ENCODE data around the gene GNG12.

GRCh38 chr1:67675800-67676199 is 157.5 kb downstream of the GNG12 start:
- TF ChIP-seq CTCF (conservative IDR thresholded peaks at IDR 0.05; ENCODE audit: low read depth, low read length) (no peak), EZH2phosphoT487 (IDR thresholded peaks at IDR 0.05; ENCODE audit: borderline replicate concordance, low read length) (no peak)
